ENCODE measurements around the gene TADA2B.

Gene TADA2B

GRCh38 chr4:7051905-7052304 is 8.7 kb downstream of the TADA2B start:
- peaks cover 5 to 15% of the 10 kb centered on the region in 2 donors for H3K4me1 ChIP-seq (ENCODE audit: control insufficient read depth in 1 of 2, insufficient read depth in 2 of 2, low read length in 2 of 2)
- no peaks in the 10 kb centered on the region for H3K27me3 ChIP-seq (ENCODE audit: low read depth, low read length)
- H3K36me3 ChIP-seq (ENCODE audit: control insufficient read depth in 1 of 2, insufficient read depth in 2 of 2, low read length in 2 of 2), result peaks cover 24 to 31% of the 10 kb centered on the region in 2 donors
- no peaks in the 10 kb centered on the region for H3K9me3 ChIP-seq (ENCODE audit: control insufficient read depth in 1 of 2, low read length in 2 of 2)
- H3K4me3 ChIP-seq (ENCODE audit: low read depth in 1 of 2, low read length in 2 of 2), result no peak overlapping the region
- no peak overlapping the region for H3K27ac ChIP-seq (ENCODE audit: low read length)

DNA sequence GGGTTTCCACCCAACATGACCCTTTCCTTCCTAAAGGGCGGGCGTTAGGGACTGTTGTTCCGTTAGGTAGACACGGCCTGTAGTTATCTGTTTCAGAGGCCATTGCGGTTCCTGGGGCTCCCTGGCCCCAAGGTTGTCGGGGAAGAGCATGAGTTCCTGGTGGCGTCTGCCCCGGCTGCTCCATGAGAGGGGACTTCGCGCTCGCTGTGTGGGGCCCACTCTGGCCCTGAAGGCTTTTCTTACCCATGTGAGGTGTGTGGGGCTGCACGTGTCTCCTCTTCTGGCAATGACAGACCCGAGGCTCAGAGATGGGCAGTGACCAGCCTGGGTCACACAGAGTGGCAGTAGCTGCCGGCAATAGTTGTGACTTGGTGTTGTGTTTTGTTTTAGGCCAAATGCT is 9.1 kb downstream of the TADA2B start:
- Histone ChIP-seq H3K36me3 (ENCODE audit: control insufficient read depth in 1 of 2, insufficient read depth in 2 of 2, low read length in 2 of 2) (peaks cover 24 to 31% of the 10 kb centered on the region in 2 donors), H3K9me3 (ENCODE audit: control insufficient read depth in 1 of 2, low read length in 2 of 2) (no peaks in the 10 kb centered on the region), H3K4me3 (ENCODE audit: low read depth in 1 of 2, low read length in 2 of 2) (no peak overlapping the region), H3K27ac (ENCODE audit: low read length) (no peak overlapping the region), H3K27me3 (ENCODE audit: low read depth, low read length) (no peaks in the 10 kb centered on the region), H3K4me1 (ENCODE audit: control insufficient read depth in 1 of 2, insufficient read depth in 2 of 2, low read length in 2 of 2) (peaks cover 1 to 14% of the 10 kb centered on the region in 2 donors)

GRCh38 chr4:7052923-7053715 is 9.9 kb downstream of the TADA2B start:
- Histone ChIP-seq H3K4me3 (ENCODE audit: low read depth in 1 of 2, low read length in 2 of 2) (no peak overlapping the region), H3K27me3 (ENCODE audit: low read depth, low read length) (no peaks in the 10 kb centered on the region), H3K27ac (ENCODE audit: low read length) (no peak overlapping the region), H3K9me3 (ENCODE audit: control insufficient read depth in 1 of 2, low read length in 2 of 2) (no peaks in the 10 kb centered on the region), H3K4me1 (ENCODE audit: control insufficient read depth in 1 of 2, insufficient read depth in 2 of 2, low read length in 2 of 2) (peaks cover 0 to 14% of the 10 kb centered on the region in 2 donors), H3K36me3 (ENCODE audit: control insufficient read depth in 1 of 2, insufficient read depth in 2 of 2, low read length in 2 of 2) (peaks cover 24 to 31% of the 10 kb centered on the region in 2 donors)

- Histone ChIP-seq H3K9me3 (ENCODE audit: control insufficient read depth in 1 of 2, low read length in 2 of 2) (no peaks in the 10 kb centered on the region), H3K27ac (ENCODE audit: low read length) (no peak overlapping the region), H3K4me1 (ENCODE audit: control insufficient read depth in 1 of 2, insufficient read depth in 2 of 2, low read length in 2 of 2) (peaks cover 0 to 14% of the 10 kb centered on the region in 2 donors), H3K4me3 (ENCODE audit: low read depth in 1 of 2, low read length in 2 of 2) (no peak overlapping the region), H3K36me3 (ENCODE audit: control insufficient read depth in 1 of 2, insufficient read depth in 2 of 2, low read length in 2 of 2) (peaks cover 32 to 33% of the 10 kb centered on the region in 2 donors), H3K27me3 (ENCODE audit: low read depth, low read length) (no peaks in the 10 kb centered on the region)
Observed at GRCh38 chr4:7054106-7054880, 11.1 kb downstream of the TADA2B start.

- H3K4me1 ChIP-seq (ENCODE audit: control insufficient read depth in 1 of 2, insufficient read depth in 2 of 2, low read length in 2 of 2), result peaks cover 0 to 14% of the 10 kb centered on the region in 2 donors
- no peak overlapping the region for H3K27ac ChIP-seq (ENCODE audit: low read length)
- no peaks in the 10 kb centered on the region for H3K27me3 ChIP-seq (ENCODE audit: low read depth, low read length)
- no peak overlapping the region for H3K4me3 ChIP-seq (ENCODE audit: low read depth in 1 of 2, low read length in 2 of 2)
- peaks cover 34 to 42% of the 10 kb centered on the region in 2 donors for H3K36me3 ChIP-seq (ENCODE audit: control insufficient read depth in 1 of 2, insufficient read depth in 2 of 2, low read length in 2 of 2)
- H3K9me3 ChIP-seq (ENCODE audit: control insufficient read depth in 1 of 2, low read length in 2 of 2), result no peaks in the 10 kb centered on the region
Observed at GRCh38 chr4:7055111-7055989, 12.2 kb downstream of the TADA2B start.

GRCh38 chr4:7055990-7056325 is 12.8 kb downstream of the TADA2B start:
- H3K9me3 ChIP-seq (ENCODE audit: control insufficient read depth in 1 of 2, low read length in 2 of 2), result no peaks in the 10 kb centered on the region
- H3K36me3 ChIP-seq (ENCODE audit: control insufficient read depth in 1 of 2, insufficient read depth in 2 of 2, low read length in 2 of 2), result peaks cover 40 to 48% of the 10 kb centered on the region in 2 donors
- peaks cover 0 to 14% of the 10 kb centered on the region in 2 donors for H3K4me1 ChIP-seq (ENCODE audit: control insufficient read depth in 1 of 2, insufficient read depth in 2 of 2, low read length in 2 of 2)
- no peak overlapping the region for H3K27ac ChIP-seq (ENCODE audit: low read length)
- H3K4me3 ChIP-seq (ENCODE audit: low read depth in 1 of 2, low read length in 2 of 2), result no peak overlapping the region
- H3K27me3 ChIP-seq (ENCODE audit: low read depth, low read length), result no peaks in the 10 kb centered on the region

- Histone ChIP-seq H3K27me3 (ENCODE audit: low read depth, low read length) (no peaks in the 10 kb centered on the region), H3K4me3 (ENCODE audit: low read depth in 1 of 2, low read length in 2 of 2) (no peak overlapping the region), H3K36me3 (ENCODE audit: control insufficient read depth in 1 of 2, insufficient read depth in 2 of 2, low read length in 2 of 2) (peaks cover 58 to 65% of the 10 kb centered on the region in 2 donors), H3K4me1 (ENCODE audit: control insufficient read depth in 1 of 2, insufficient read depth in 2 of 2, low read length in 2 of 2) (no peaks in the 10 kb centered on the region), H3K9me3 (ENCODE audit: control insufficient read depth in 1 of 2, low read length in 2 of 2) (no peaks in the 10 kb centered on the region), H3K27ac (ENCODE audit: low read length) (no peak overlapping the region)
Observed at GRCh38 chr4:7058792-7059191, 15.6 kb downstream of the TADA2B start.

DNA sequence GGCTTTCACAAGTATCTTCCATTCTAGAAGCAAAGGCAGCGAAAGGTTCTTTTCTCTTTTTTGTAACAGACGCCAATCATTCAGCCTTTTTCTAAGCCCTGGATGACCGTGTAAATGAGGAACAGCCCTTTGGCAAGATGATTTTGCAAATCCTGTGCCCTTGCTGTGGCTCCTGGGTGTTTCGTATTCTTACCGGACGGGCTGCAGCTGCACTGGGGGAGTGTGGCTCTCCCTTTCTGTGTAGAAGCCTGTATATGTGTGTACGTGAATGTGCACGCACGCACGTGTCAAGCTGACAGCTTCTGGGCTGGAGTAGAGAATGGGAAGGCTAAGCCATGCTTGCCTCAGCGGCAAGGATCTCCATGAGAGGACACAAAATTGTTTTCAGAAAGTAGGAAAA is 16.5 kb downstream of the TADA2B start:
- no peaks in the 10 kb centered on the region for H3K4me1 ChIP-seq (ENCODE audit: control insufficient read depth in 1 of 2, insufficient read depth in 2 of 2, low read length in 2 of 2)
- H3K36me3 ChIP-seq (ENCODE audit: control insufficient read depth in 1 of 2, insufficient read depth in 2 of 2, low read length in 2 of 2), result peaks cover 54 to 58% of the 10 kb centered on the region in 2 donors
- H3K9me3 ChIP-seq (ENCODE audit: control insufficient read depth in 1 of 2, low read length in 2 of 2), result no peaks in the 10 kb centered on the region
- H3K27ac ChIP-seq (ENCODE audit: low read length), result no peak overlapping the region
- no peak overlapping the region for H3K4me3 ChIP-seq (ENCODE audit: low read depth in 1 of 2, low read length in 2 of 2)
- H3K27me3 ChIP-seq (ENCODE audit: low read depth, low read length), result no peaks in the 10 kb centered on the region

GRCh38 chr4:7060346-7061150 is 17.4 kb downstream of the TADA2B start:
- no peaks in the 10 kb centered on the region for H3K9me3 ChIP-seq (ENCODE audit: control insufficient read depth in 1 of 2, low read length in 2 of 2)
- no peaks in the 10 kb centered on the region for H3K27me3 ChIP-seq (ENCODE audit: low read depth, low read length)
- H3K4me1 ChIP-seq (ENCODE audit: control insufficient read depth in 1 of 2, insufficient read depth in 2 of 2, low read length in 2 of 2), result no peaks in the 10 kb centered on the region
- H3K27ac ChIP-seq (ENCODE audit: low read length), result peak overlapping the region; percentile 53
- peaks cover 49% of the 10 kb centered on the region in 2 donors for H3K36me3 ChIP-seq (ENCODE audit: control insufficient read depth in 1 of 2, insufficient read depth in 2 of 2, low read length in 2 of 2)
- no peak overlapping the region for H3K4me3 ChIP-seq (ENCODE audit: low read depth in 1 of 2, low read length in 2 of 2)

DNA sequence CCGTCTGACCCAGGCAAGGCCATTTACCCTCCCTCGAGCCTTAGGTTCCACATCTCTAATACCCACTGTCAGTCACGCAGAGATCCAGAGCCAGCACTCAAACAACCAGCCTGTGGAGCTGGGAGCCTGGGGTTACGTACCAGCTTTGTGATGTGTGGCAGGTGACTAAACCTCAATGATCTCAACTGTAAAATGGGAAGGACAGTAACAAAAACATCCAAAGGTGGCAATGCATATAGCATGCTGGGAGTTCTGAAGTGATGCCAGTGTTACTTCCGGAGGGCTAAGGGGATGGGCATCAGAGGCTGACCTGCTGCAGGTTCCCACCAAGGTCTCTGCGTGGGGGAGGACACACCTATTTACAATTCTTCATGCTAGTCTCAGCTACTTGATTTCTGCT is 18.6 kb downstream of the TADA2B start:
- Histone ChIP-seq H3K27ac (ENCODE audit: low read length) (no peak overlapping the region), H3K9me3 (ENCODE audit: control insufficient read depth in 1 of 2, low read length in 2 of 2) (no peaks in the 10 kb centered on the region), H3K4me1 (ENCODE audit: control insufficient read depth in 1 of 2, insufficient read depth in 2 of 2, low read length in 2 of 2) (peaks cover 7 to 12% of the 10 kb centered on the region in 2 donors), H3K36me3 (ENCODE audit: control insufficient read depth in 1 of 2, insufficient read depth in 2 of 2, low read length in 2 of 2) (peaks cover 37% of the 10 kb centered on the region in 2 donors), H3K4me3 (ENCODE audit: low read depth in 1 of 2, low read length in 2 of 2) (no peak overlapping the region), H3K27me3 (ENCODE audit: low read depth, low read length) (no peaks in the 10 kb centered on the region)
